HG03066 (cell line): ENCODE results near the gene PLK5.
"Not testable (repeated sequence)": the region's sequence is repeated elsewhere in the genome, so short reads cannot be mapped to it uniquely, and the experiment has no call there.

ENCODE experiments used
- ATAC-seq: cut with Tn5 transposase; IDR thresholded peaks from one replicate; pipeline ENCODE4 v1.9.1; 2021; ENCODE audit warnings: low read depth; ENCODE audit not compliant: unreplicated experiment

The PLK5 gene

GRCh38 chr19:1507192-1507660, 16.7 kb upstream of the PLK5 start:
- no peak for ATAC-seq

- ATAC-seq = no peak
Measured at GRCh38 chr19:1507763-1508506, 15.9 kb upstream of the PLK5 start.

- ATAC-seq = no peak
Measured at GRCh38 chr19:1508507-1508856, 15.4 kb upstream of the PLK5 start.

GRCh38 chr19:1509602-1510441, 14.1 kb upstream of the PLK5 start:
- no peak for ATAC-seq

GRCh38 chr19:1510442-1510806, 13.5 kb upstream of the PLK5 start:
- no peak for ATAC-seq

GRCh38 chr19:1510807-1511206, 13.1 kb upstream of the PLK5 start:
- ATAC-seq = no peak

- ATAC-seq = no peak
Measured at GRCh38 chr19:1511318-1512317, 12.3 kb upstream of the PLK5 start.

- ATAC-seq = no peak
Measured at GRCh38 chr19:1512671-1513498, 11.0 kb upstream of the PLK5 start, which contains the start of gene ADAMTSL5. Gene ADAMTSL5 (minus strand): TSS chr19:1513019. CDS start chr19:1510943, 2,076 bp downstream.

- no peak for ATAC-seq
Measured at GRCh38 chr19:1513499-1514294, 10.2 kb upstream of the PLK5 start.

GRCh38 chr19:1514295-1514661, 9.6 kb upstream of the PLK5 start:
- no peak for ATAC-seq

GRCh38 chr19:1514986-1515721, 8.7 kb upstream of the PLK5 start:
- ATAC-seq = no peak

GRCh38 chr19:1516395-1516753, 7.5 kb upstream of the PLK5 start:
- ATAC-seq = no peak

GRCh38 chr19:1518471-1518870, 5.4 kb upstream of the PLK5 start:
- no peak for ATAC-seq

GRCh38 chr19:1519802-1520201, 4.1 kb upstream of the PLK5 start:
- not testable (repeated sequence) for ATAC-seq

- ATAC-seq = no peak
Measured at GRCh38 chr19:1520203-1520780, 3.6 kb upstream of the PLK5 start.

- ATAC-seq = no peak
Measured at GRCh38 chr19:1521636-1522035, 2.2 kb upstream of the PLK5 start.

- no peak for ATAC-seq
Measured at GRCh38 chr19:1522061-1522460, 1.8 kb upstream of the PLK5 start.

GRCh38 chr19:1522838-1523237, 1.0 kb upstream of the PLK5 start:
- no peak for ATAC-seq
